H7 (cell line): ENCODE data around the gene IGBP1. TPM values are rescaled to one million over a fixed set of nuclear protein-coding genes. Genes with fewer than 3 reads are reported as not detected.
"Not testable (repeated sequence)": the region's sequence is repeated elsewhere in the genome, so short reads cannot be mapped to it uniquely, and the experiment has no call there.

Experiments used
- DNase-seq: peaks from one replicate; pipeline ENCODE4 v3.0.0; 2012
- H3K27me3 ChIP-seq: 2 replicates; pipeline ENCODE4 v1.6.0; 2011; ENCODE audit warnings: mild to moderate bottlenecking, low read length; ENCODE audit not compliant: control insufficient read depth, insufficient read depth
- H3K36me3 ChIP-seq: replicated peaks from 2 replicates; pipeline ENCODE4 v1.5.1; 2011; ENCODE audit warnings: low read length; ENCODE audit not compliant: control insufficient read depth, insufficient read depth
- H3K4me3 ChIP-seq: 2 replicates; pipeline ENCODE4 v1.5.1; 2011; ENCODE audit warnings: low read depth, mild to moderate bottlenecking, control low read depth, low read length, moderate library complexity; ENCODE audit not compliant: insufficient read depth
- total RNA-seq: library from RNA; depleted of rRNA; stranded (reverse); fragments of >200 nt; shearing (Covaris generic); gene quantifications from 2 replicates; pipeline ENCODE4 v1.2.3, GENCODE V29; 2014; rRNA removed

The IGBP1 gene
- total RNA-seq, 1 experiment from 2014 or later, result 47.5 TPM

- no peak within 1 kb of the TSS for H3K4me3 ChIP-seq
- no peak for DNase-seq
- H3K36me3 ChIP-seq, result no peaks in the 10 kb centered on the region
- no peaks in the 10 kb centered on the region for H3K27me3 ChIP-seq
Observed at GRCh38 chrX:70176938-70177533, 43.8 kb downstream of the IGBP1 start, which contains the start of gene DGAT2L6. TSS of gene DGAT2L6 (plus strand) at chrX:70177483. CDS start at chrX:70177583, 100 bp downstream.

DNA sequence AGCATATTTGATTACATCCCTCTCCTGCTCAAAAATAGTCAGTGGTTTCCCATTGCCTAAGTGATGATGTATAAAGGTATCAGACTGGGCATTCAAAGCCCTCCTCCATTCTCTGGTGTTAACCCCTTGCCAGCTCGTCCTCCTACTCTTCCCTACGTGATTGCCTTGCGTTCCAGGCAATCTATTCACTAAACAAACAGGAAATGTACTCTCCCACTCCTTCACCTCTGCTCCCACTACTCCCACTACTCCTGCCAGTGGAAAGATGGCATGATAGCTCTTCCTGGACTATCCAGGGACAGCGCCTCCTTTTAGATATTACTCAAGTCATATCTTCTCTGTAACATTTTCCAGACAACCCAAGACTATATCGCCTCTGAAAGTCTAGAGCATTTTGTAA, 49.8 kb downstream of the IGBP1 start:
- no peaks in the 10 kb centered on the region for H3K27me3 ChIP-seq
- DNase-seq, result no peak
- no peaks in the 10 kb centered on the region for H3K36me3 ChIP-seq
- H3K4me3 ChIP-seq, result no peak overlapping the region

- H3K36me3 ChIP-seq, result no peaks in the 10 kb centered on the region
- DNase-seq, result no peak
- no peaks in the 10 kb centered on the region for H3K27me3 ChIP-seq
- H3K4me3 ChIP-seq, result no peak overlapping the region
Observed at GRCh38 chrX:70190225-70190624, 57.0 kb downstream of the IGBP1 start.

- DNase-seq, result peak; percentile 57
- no peaks in the 10 kb centered on the region for H3K36me3 ChIP-seq
- H3K4me3 ChIP-seq, result no peak overlapping the region
- H3K27me3 ChIP-seq, result no peaks in the 10 kb centered on the region
Observed at GRCh38 chrX:70196961-70197720, 63.9 kb downstream of the IGBP1 start.

DNA sequence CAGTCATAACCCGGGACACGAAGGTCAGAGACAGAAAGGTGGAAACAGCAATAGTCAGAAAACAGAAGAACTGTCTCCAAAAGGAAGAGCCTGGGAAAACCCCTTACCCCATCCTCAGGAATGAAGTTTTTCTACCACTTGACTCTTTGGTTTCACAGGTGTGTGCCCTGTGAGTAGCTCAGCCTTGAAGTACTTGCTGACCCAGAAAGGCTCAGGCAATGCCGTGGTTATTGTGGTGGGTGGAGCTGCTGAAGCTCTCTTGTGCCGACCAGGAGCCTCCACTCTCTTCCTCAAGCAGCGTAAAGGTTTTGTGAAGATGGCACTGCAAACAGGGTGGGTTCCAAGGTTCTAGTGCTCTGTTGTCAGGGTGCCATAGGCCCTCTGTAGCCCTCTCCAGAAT, 68.5 kb downstream of the IGBP1 start:
- H3K27me3 ChIP-seq, result no peaks in the 10 kb centered on the region
- DNase-seq, result no peak

GRCh38 chrX:70208479-70208878, 75.2 kb downstream of the IGBP1 start:
- Histone ChIP-seq H3K36me3 (no peaks in the 10 kb centered on the region), H3K4me3 (no peak overlapping the region), H3K27me3 (no peaks in the 10 kb centered on the region)
- DNase-seq, result no peak

More for the DNA sequence above, 68.5 kb downstream of the IGBP1 start:
- Histone ChIP-seq H3K36me3 (no peaks in the 10 kb centered on the region), H3K4me3 (no peak overlapping the region)

GRCh38 chrX:70209570-70209969, 76.3 kb downstream of the IGBP1 start:
- DNase-seq, H3K36me3 ChIP-seq, H3K27me3 ChIP-seq: not testable (repeated sequence)

More at GRCh38 chrX:70209570-70209969, 76.3 kb downstream of the IGBP1 start:
- not testable (repeated sequence) for H3K4me3 ChIP-seq

Other genes with a start within 250 kb of the IGBP1 start
- 0.26 TPM in 1 of 2 replicates, not detected in the other for gene AWAT2, start 83.5 kb upstream of the IGBP1 start, total RNA-seq
- gene OTUD6A, start 71.0 kb upstream of the IGBP1 start, total RNA-seq, result not detected in 2 replicates
- 0.07 TPM in 1 of 2 replicates, not detected in the other for gene DGAT2L6, start 44.0 kb downstream of the IGBP1 start, total RNA-seq
- not detected in 2 replicates for gene AWAT1, start 101.2 kb downstream of the IGBP1 start, total RNA-seq
- not detected in 2 replicates for gene P2RY4, start 126.8 kb downstream of the IGBP1 start, total RNA-seq
- not detected in 2 replicates for gene ARR3, start 134.9 kb downstream of the IGBP1 start, total RNA-seq
- not detected in 2 replicates for gene RAB41, start 148.7 kb downstream of the IGBP1 start, total RNA-seq
- 35.0 and 37.5 TPM in 2 replicates for gene PDZD11, start 156.5 kb downstream of the IGBP1 start, total RNA-seq
- gene KIF4A, start 156.7 kb downstream of the IGBP1 start, total RNA-seq, result 25.7 and 36.0 TPM in 2 replicates